Parathyroid adenoma (tissue), 2 donors: ENCODE data around the gene CDH26.

ENCODE experiments used
- H2AFZ ChIP-seq: fragments of 300-600 bp; sonication (generic); one replicate; pipeline ENCODE4 v1.7.0; 2017; ENCODE audit warnings: antibody characterized with exemption, mild to moderate bottlenecking
- H3K27ac ChIP-seq: fragments of 300-600 bp; sonication (generic); one replicate; pipeline ENCODE4 v1.7.0; 2017
- H3K27me3 ChIP-seq: fragments of 300-600 bp; sonication (generic); one replicate; pipeline ENCODE4 v1.7.0; 2017; ENCODE audit warnings: low read length; ENCODE audit not compliant: control insufficient read depth, insufficient read depth
- H3K36me3 ChIP-seq: fragments of 300-600 bp; sonication (generic); one replicate; pipeline ENCODE4 v1.7.0; 2017; ENCODE audit warnings: low read length; ENCODE audit not compliant: control insufficient read depth, insufficient read depth
- H3K4me1 ChIP-seq: fragments of 300-600 bp; sonication (generic); one replicate; pipeline ENCODE4 v1.7.0; 2017; ENCODE audit warnings: control low read depth
- H3K4me2 ChIP-seq: fragments of 300-600 bp; sonication (generic); one replicate; pipeline ENCODE4 v1.7.0; 2017; ENCODE audit warnings: low read length
- H3K4me3 ChIP-seq: fragments of 300-600 bp; sonication (generic); one replicate; pipeline ENCODE4 v1.7.0; 2017; ENCODE audit warnings: low read depth, low read length
- H3K79me2 ChIP-seq: fragments of 300-600 bp; sonication (generic); one replicate; pipeline ENCODE4 v1.7.0; 2017; ENCODE audit warnings: control low read depth
- H3K9ac ChIP-seq: fragments of 300-600 bp; sonication (generic); one replicate; pipeline ENCODE4 v1.7.0; 2017; ENCODE audit warnings: mild to moderate bottlenecking
- H3K9me3 ChIP-seq: fragments of 300-600 bp; sonication (generic); one replicate; pipeline ENCODE4 v1.7.0; 2017; ENCODE audit warnings: low read length; ENCODE audit not compliant: control insufficient read depth
- CTCF ChIP-seq: fragments of 300-600 bp; sonication (generic); IDR thresholded peaks from one replicate; pipeline ENCODE4 v1.7.0; 2017; ENCODE audit warnings: antibody characterized with exemption, mild to moderate bottlenecking
- donor health status: primary hyperparathyroidism.

Gene CDH26

GRCh38 chr20:59923514-59923913 lies 34.7 kb upstream of the CDH26 start:
- TF ChIP-seq CTCF: no peak
- no peaks in the 10 kb centered on the region for H3K9me3 ChIP-seq
- no peak overlapping the region for H3K9ac ChIP-seq
- H3K36me3 ChIP-seq: no peaks in the 10 kb centered on the region
- no peak overlapping the region for H3K27ac ChIP-seq
- H3K79me2 ChIP-seq: no peaks in the 10 kb centered on the region
- no peaks in the 10 kb centered on the region for H3K27me3 ChIP-seq
- no peak overlapping the region for H3K4me3 ChIP-seq
- H3K4me2 ChIP-seq: no peak overlapping the region
- H2AFZ ChIP-seq: no peak overlapping the region
- H3K4me1 ChIP-seq: no peaks in the 10 kb centered on the region

GRCh38 chr20:59925359-59925758 lies 32.9 kb upstream of the CDH26 start:
- TF ChIP-seq CTCF: no peak
- no peak overlapping the region for H3K4me3 ChIP-seq
- H3K27me3 ChIP-seq: no peaks in the 10 kb centered on the region
- H3K9me3 ChIP-seq: no peaks in the 10 kb centered on the region
- no peaks in the 10 kb centered on the region for H3K4me1 ChIP-seq
- no peak overlapping the region for H2AFZ ChIP-seq
- H3K27ac ChIP-seq: no peak overlapping the region
- H3K9ac ChIP-seq: no peak overlapping the region
- no peaks in the 10 kb centered on the region for H3K36me3 ChIP-seq
- H3K4me2 ChIP-seq: no peak overlapping the region
- no peaks in the 10 kb centered on the region for H3K79me2 ChIP-seq

- TF ChIP-seq CTCF: no peak
- no peaks in the 10 kb centered on the region for H3K36me3 ChIP-seq
- H3K79me2 ChIP-seq: no peaks in the 10 kb centered on the region
- no peak overlapping the region for H3K4me2 ChIP-seq
- no peaks in the 10 kb centered on the region for H3K27me3 ChIP-seq
- H3K9ac ChIP-seq: no peak overlapping the region
- no peak overlapping the region for H2AFZ ChIP-seq
- no peaks in the 10 kb centered on the region for H3K4me1 ChIP-seq
- no peaks in the 10 kb centered on the region for H3K9me3 ChIP-seq
- H3K4me3 ChIP-seq: no peak overlapping the region
- H3K27ac ChIP-seq: no peak overlapping the region
These were observed 32.3 kb upstream of the CDH26 start for GRCh38 chr20:59925899-59926298.

GRCh38 chr20:59931511-59932312 lies 26.5 kb upstream of the CDH26 start:
- H3K9me3 ChIP-seq: no peaks in the 10 kb centered on the region
- H3K4me1 ChIP-seq: no peaks in the 10 kb centered on the region
- no peaks in the 10 kb centered on the region for H3K27me3 ChIP-seq
- no peak for TF ChIP-seq CTCF
- peak overlapping the region; percentile 38 for H2AFZ ChIP-seq
- H3K4me3 ChIP-seq: no peak overlapping the region
- no peak overlapping the region for H3K9ac ChIP-seq
- H3K27ac ChIP-seq: no peak overlapping the region
- H3K36me3 ChIP-seq: no peaks in the 10 kb centered on the region
- no peaks in the 10 kb centered on the region for H3K79me2 ChIP-seq
- H3K4me2 ChIP-seq: no peak overlapping the region
